Measurements from ENCODE around the gene CRTC3.

CRTC3 gene

GRCh38 chr15:90582553-90582952 is 52.8 kb downstream of the CRTC3 start:
- in situ Hi-C loops (cut with MboI; ENCODE audit: low sequenced_read_pairs, unreplicated experiment) = no loop called here
- DNase-seq (ENCODE audit: low spot score) = no peak
- TF ChIP-seq CTCF (IDR thresholded peaks at IDR 0.05; ENCODE audit: borderline replicate concordance, control extremely low read depth, extremely low read depth, insufficient read depth, missing control alignments) = no peak

GRCh38 chr15:90583471-90584252 is 53.9 kb downstream of the CRTC3 start:
- in situ Hi-C loops (cut with MboI; ENCODE audit: low sequenced_read_pairs, unreplicated experiment) = no loop called here
- DNase-seq (ENCODE audit: low spot score) = no peak
- TF ChIP-seq CTCF (IDR thresholded peaks at IDR 0.05; ENCODE audit: borderline replicate concordance, control extremely low read depth, extremely low read depth, insufficient read depth, missing control alignments) = no peak

GRCh38 chr15:90584841-90585240 is 55.1 kb downstream of the CRTC3 start:
- in situ Hi-C loops (cut with MboI; ENCODE audit: low sequenced_read_pairs, unreplicated experiment) = no loop called here
- DNase-seq (ENCODE audit: low spot score) = no peak
- no peak for TF ChIP-seq CTCF (IDR thresholded peaks at IDR 0.05; ENCODE audit: borderline replicate concordance, control extremely low read depth, extremely low read depth, insufficient read depth, missing control alignments)

DNA sequence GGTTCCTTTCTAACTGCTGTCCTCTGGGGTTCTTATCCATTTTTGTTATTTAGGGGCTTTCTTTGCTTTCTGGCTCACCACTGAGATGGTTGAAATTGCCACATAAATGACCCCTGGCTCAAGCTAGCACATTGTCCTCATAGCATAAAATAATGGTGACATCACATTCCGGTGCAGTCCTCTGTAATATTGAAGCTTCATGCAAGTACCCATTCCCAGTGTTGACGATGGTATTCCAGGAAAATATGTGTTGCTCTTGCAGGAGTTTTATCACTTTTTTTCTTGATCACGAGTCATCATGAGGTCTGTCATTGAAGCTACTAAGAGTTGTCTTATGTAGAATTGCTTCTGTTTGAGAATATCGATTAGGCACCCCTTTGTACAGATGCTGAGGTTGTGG is 56.1 kb downstream of the CRTC3 start:
- no peak for TF ChIP-seq CTCF (IDR thresholded peaks at IDR 0.05; ENCODE audit: borderline replicate concordance, control extremely low read depth, extremely low read depth, insufficient read depth, missing control alignments)
- in situ Hi-C loops (cut with MboI; ENCODE audit: low sequenced_read_pairs, unreplicated experiment) = no loop called here

GRCh38 chr15:90586948-90587347 is 57.2 kb downstream of the CRTC3 start:
- no peak for TF ChIP-seq CTCF (IDR thresholded peaks at IDR 0.05; ENCODE audit: borderline replicate concordance, control extremely low read depth, extremely low read depth, insufficient read depth, missing control alignments)
- no peak for DNase-seq (ENCODE audit: low spot score)
- in situ Hi-C loops (cut with MboI; ENCODE audit: low sequenced_read_pairs, unreplicated experiment) = no loop called here

More for the DNA sequence above, 56.1 kb downstream of the CRTC3 start:
- DNase-seq (ENCODE audit: low spot score) = no peak

GRCh38 chr15:90588427-90588826 is 58.7 kb downstream of the CRTC3 start:
- no peak for DNase-seq (ENCODE audit: low spot score)
- in situ Hi-C loops (cut with MboI; ENCODE audit: low sequenced_read_pairs, unreplicated experiment) = no loop called here
- no peak for TF ChIP-seq CTCF (IDR thresholded peaks at IDR 0.05; ENCODE audit: borderline replicate concordance, control extremely low read depth, extremely low read depth, insufficient read depth, missing control alignments)
